ENCODE measurements around the gene GRM1. TPM values are rescaled to one million over a fixed set of nuclear protein-coding genes. Genes with fewer than 3 reads are reported as not detected.

Gene GRM1
- total and polyA plus RNA-seq, 2 experiments from 2014 or later = 0.29 to 0.63 TPM

DNA sequence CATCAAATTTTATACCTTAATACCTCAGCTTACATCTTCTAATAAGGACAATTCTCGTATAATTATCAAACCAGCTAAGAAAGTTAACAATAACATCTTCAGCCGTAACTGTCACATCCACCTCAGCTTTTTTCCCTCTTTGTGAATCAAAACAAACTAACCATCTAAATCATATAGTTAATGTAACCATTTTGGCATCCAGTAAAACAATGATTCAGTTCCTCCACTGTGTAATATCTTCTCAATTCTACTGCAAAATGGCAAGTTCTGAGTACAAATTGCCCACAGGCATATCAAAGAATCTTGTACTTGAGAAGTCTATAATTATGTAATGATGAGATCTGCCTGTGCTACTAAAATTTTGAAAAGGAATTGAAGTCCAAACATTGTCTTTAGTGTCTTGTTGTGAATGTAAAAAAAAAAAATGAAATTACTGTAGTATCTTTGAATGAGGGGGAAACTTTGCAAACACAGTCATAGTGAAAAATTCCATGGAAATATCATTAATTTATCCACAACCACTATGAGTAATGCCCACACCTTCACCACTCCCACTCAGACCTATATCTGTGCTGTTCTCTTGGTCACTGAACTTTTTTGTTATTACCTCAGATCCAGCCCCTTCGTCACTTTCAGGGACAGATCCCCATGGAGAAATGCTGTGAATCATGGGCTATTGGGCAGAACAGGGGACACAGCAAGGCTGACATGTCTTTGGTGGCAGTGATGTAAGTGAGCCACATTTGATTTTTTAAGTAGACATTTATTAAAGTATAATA is 336.1 kb downstream of the GRM1 start:
- Histone ChIP-seq H3K9me2 (ENCODE audit: insufficient read depth) (0 out of 2 replicates have a peak, but pooled peaks cover 2% of the 10 kb centered on the region), H4K20me1 (replicated peaks; ENCODE audit: insufficient read depth) (no peaks in the 10 kb centered on the region), H3K4me3 (no peak overlapping the region), H3K4me2 (no peak overlapping the region), H2AFZ (no peak overlapping the region), H3F3A (replicated peaks; ENCODE audit: low read depth) (no peaks in the 10 kb centered on the region), H3K4me1 (ENCODE audit: insufficient read depth) (no peaks in the 10 kb centered on the region), H3K27me3 (ENCODE audit: insufficient read depth) (no peaks in the 10 kb centered on the region), H3K36me3 (ENCODE audit: insufficient read depth) (no peaks in the 10 kb centered on the region), H3K27ac (ENCODE audit: low read depth) (no peak overlapping the region), H3K79me2 (replicated peaks; ENCODE audit: insufficient read depth) (no peaks in the 10 kb centered on the region)
- ATAC-seq (no peak), DNase-seq (ENCODE audit: low spot score) (no peak)
- TF ChIP-seq, protein P1, sequence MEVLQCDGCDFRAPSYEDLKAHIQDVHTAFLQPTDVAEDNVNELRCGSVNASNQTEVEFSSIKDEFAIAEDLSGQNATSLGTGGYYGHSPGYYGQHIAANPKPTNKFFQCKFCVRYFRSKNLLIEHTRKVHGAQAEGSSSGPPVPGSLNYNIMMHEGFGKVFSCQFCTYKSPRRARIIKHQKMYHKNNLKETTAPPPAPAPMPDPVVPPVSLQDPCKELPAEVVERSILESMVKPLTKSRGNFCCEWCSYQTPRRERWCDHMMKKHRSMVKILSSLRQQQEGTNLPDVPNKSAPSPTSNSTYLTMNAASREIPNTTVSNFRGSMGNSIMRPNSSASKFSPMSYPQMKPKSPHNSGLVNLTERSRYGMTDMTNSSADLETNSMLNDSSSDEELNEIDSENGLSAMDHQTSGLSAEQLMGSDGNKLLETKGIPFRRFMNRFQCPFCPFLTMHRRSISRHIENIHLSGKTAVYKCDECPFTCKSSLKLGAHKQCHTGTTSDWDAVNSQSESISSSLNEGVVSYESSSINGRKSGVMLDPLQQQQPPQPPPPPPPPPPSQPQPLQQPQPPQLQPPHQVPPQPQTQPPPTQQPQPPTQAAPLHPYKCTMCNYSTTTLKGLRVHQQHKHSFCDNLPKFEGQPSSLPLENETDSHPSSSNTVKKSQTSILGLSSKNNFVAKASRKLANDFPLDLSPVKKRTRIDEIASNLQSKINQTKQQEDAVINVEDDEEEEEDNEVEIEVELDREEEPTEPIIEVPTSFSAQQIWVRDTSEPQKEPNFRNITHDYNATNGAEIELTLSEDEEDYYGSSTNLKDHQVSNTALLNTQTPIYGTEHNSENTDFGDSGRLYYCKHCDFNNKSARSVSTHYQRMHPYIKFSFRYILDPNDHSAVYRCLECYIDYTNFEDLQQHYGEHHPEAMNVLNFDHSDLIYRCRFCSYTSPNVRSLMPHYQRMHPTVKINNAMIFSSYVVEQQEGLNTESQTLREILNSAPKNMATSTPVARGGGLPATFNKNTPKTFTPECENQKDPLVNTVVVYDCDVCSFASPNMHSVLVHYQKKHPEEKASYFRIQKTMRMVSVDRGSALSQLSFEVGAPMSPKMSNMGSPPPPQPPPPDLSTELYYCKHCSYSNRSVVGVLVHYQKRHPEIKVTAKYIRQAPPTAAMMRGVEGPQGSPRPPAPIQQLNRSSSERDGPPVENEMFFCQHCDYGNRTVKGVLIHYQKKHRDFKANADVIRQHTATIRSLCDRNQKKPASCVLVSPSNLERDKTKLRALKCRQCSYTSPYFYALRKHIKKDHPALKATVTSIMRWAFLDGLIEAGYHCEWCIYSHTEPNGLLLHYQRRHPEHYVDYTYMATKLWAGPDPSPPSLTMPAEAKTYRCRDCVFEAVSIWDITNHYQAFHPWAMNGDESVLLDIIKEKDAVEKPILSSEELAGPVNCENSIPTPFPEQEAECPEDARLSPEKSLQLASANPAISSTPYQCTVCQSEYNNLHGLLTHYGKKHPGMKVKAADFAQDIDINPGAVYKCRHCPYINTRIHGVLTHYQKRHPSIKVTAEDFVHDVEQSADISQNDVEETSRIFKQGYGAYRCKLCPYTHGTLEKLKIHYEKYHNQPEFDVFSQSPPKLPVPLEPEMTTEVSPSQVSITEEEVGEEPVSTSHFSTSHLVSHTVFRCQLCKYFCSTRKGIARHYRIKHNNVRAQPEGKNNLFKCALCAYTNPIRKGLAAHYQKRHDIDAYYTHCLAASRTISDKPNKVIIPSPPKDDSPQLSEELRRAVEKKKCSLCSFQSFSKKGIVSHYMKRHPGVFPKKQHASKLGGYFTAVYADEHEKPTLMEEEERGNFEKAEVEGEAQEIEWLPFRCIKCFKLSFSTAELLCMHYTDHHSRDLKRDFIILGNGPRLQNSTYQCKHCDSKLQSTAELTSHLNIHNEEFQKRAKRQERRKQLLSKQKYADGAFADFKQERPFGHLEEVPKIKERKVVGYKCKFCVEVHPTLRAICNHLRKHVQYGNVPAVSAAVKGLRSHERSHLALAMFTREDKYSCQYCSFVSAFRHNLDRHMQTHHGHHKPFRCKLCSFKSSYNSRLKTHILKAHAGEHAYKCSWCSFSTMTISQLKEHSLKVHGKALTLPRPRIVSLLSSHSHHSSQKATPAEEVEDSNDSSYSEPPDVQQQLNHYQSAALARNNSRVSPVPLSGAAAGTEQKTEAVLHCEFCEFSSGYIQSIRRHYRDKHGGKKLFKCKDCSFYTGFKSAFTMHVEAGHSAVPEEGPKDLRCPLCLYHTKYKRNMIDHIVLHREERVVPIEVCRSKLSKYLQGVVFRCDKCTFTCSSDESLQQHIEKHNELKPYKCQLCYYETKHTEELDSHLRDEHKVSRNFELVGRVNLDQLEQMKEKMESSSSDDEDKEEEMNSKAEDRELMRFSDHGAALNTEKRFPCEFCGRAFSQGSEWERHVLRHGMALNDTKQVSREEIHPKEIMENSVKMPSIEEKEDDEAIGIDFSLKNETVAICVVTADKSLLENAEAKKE (CRISPR knock-in tag; IDR thresholded peaks at IDR 0.05) = no peak
- TF ChIP-seq NANOG (IDR thresholded peaks at IDR 0.05; ENCODE audit: borderline replicate concordance) (no peak), POLR2AphosphoS5 (IDR thresholded peaks at IDR 0.05; ENCODE audit: low read depth) (no peak), ZNF114 (CRISPR knock-in tag; IDR thresholded peaks at IDR 0.05) (no peak), STAT1 (IDR thresholded peaks at IDR 0.05; ENCODE audit: unreplicated experiment) (no peak), JUNB (IDR thresholded peaks at IDR 0.05; ENCODE audit: unreplicated experiment) (no peak), ZNF331 (CRISPR knock-in tag; IDR thresholded peaks at IDR 0.05; ENCODE audit: low read depth) (no peak), EZH2 (IDR thresholded peaks at IDR 0.05; ENCODE audit: low read depth, unreplicated experiment) (no peak), CREB1 (CRISPR knock-in tag; IDR thresholded peaks at IDR 0.05; ENCODE audit: low read depth) (no peak), EZH2phosphoT487 (IDR thresholded peaks at IDR 0.05; ENCODE audit: unreplicated experiment) (no peak), ETS1 (IDR thresholded peaks at IDR 0.05) (no peak)
- TF ChIP-seq, protein P2, sequence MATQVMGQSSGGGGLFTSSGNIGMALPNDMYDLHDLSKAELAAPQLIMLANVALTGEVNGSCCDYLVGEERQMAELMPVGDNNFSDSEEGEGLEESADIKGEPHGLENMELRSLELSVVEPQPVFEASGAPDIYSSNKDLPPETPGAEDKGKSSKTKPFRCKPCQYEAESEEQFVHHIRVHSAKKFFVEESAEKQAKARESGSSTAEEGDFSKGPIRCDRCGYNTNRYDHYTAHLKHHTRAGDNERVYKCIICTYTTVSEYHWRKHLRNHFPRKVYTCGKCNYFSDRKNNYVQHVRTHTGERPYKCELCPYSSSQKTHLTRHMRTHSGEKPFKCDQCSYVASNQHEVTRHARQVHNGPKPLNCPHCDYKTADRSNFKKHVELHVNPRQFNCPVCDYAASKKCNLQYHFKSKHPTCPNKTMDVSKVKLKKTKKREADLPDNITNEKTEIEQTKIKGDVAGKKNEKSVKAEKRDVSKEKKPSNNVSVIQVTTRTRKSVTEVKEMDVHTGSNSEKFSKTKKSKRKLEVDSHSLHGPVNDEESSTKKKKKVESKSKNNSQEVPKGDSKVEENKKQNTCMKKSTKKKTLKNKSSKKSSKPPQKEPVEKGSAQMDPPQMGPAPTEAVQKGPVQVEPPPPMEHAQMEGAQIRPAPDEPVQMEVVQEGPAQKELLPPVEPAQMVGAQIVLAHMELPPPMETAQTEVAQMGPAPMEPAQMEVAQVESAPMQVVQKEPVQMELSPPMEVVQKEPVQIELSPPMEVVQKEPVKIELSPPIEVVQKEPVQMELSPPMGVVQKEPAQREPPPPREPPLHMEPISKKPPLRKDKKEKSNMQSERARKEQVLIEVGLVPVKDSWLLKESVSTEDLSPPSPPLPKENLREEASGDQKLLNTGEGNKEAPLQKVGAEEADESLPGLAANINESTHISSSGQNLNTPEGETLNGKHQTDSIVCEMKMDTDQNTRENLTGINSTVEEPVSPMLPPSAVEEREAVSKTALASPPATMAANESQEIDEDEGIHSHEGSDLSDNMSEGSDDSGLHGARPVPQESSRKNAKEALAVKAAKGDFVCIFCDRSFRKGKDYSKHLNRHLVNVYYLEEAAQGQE (IDR thresholded peaks at IDR 0.05; ENCODE audit: unreplicated experiment) = no peak
- TF ChIP-seq, protein P3, sequence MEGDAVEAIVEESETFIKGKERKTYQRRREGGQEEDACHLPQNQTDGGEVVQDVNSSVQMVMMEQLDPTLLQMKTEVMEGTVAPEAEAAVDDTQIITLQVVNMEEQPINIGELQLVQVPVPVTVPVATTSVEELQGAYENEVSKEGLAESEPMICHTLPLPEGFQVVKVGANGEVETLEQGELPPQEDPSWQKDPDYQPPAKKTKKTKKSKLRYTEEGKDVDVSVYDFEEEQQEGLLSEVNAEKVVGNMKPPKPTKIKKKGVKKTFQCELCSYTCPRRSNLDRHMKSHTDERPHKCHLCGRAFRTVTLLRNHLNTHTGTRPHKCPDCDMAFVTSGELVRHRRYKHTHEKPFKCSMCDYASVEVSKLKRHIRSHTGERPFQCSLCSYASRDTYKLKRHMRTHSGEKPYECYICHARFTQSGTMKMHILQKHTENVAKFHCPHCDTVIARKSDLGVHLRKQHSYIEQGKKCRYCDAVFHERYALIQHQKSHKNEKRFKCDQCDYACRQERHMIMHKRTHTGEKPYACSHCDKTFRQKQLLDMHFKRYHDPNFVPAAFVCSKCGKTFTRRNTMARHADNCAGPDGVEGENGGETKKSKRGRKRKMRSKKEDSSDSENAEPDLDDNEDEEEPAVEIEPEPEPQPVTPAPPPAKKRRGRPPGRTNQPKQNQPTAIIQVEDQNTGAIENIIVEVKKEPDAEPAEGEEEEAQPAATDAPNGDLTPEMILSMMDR (conservative IDR thresholded peaks at IDR 0.05; ENCODE audit: low read depth in 2 of 2) = no peak
- H3K4me1 Mint-ChIP-seq = no peaks in the 10 kb centered on the region
- H3K9me3 Mint-ChIP-seq = no peaks in the 10 kb centered on the region
- H3K27ac Mint-ChIP-seq = no peak overlapping the region
- no peak overlapping the region for H3K4me3 Mint-ChIP-seq
- H3K27me3 Mint-ChIP-seq (ENCODE audit: insufficient read depth, low read depth, poor library complexity) = no peaks in the 10 kb centered on the region
- no peaks in the 10 kb centered on the region for H3K36me3 Mint-ChIP-seq (ENCODE audit: low read depth)
